ENCODE measurements around the gene C12orf43. TPM values are rescaled to one million over a fixed set of nuclear protein-coding genes. Genes with fewer than 3 reads are reported as not detected.

Gene C12orf43
- total RNA-seq, 4 donors from 2014 or later, result 7.3 to 16.0 (median 14.1) TPM

- TF ChIP-seq CTCF (IDR thresholded peaks at IDR 0.05), result no peak
- ATAC-seq (ENCODE audit: low FRiP score) (no peak), DNase-seq (ENCODE audit: low spot score) (no peak)
These were observed 34.8 kb downstream of the C12orf43 start for GRCh38 chr12:120981407-120981941.

GRCh38 chr12:120980800-120981368 is 35.4 kb downstream of the C12orf43 start:
- TF ChIP-seq CTCF (IDR thresholded peaks at IDR 0.05), result no peak
- ATAC-seq (ENCODE audit: low FRiP score) (no peak), DNase-seq (ENCODE audit: low spot score) (no peak)

GRCh38 chr12:120979862-120980696 is 36.2 kb downstream of the C12orf43 start:
- DNase-seq (ENCODE audit: low spot score) (no peak), ATAC-seq (ENCODE audit: low FRiP score) (no peak)
- TF ChIP-seq CTCF (IDR thresholded peaks at IDR 0.05), result no peak

GRCh38 chr12:120979220-120979861 is 36.9 kb downstream of the C12orf43 start:
- no peak for ATAC-seq (ENCODE audit: low FRiP score)
- DNase-seq (ENCODE audit: low spot score), result no peak
- no peak for TF ChIP-seq CTCF (IDR thresholded peaks at IDR 0.05)

- TF ChIP-seq CTCF (IDR thresholded peaks at IDR 0.05), result no peak
- no peak for DNase-seq (ENCODE audit: low spot score)
- no peak for ATAC-seq (ENCODE audit: low FRiP score)
These were observed 37.7 kb downstream of the C12orf43 start, which contains the start of gene HNF1A for GRCh38 chr12:120978296-120979219. Gene HNF1A (plus strand): TSS chr12:120978543. CDS start chr12:120978769, 226 bp downstream.
